ENCODE data around the gene SPATA9. TPM values are rescaled to one million over a fixed set of nuclear protein-coding genes. Genes with fewer than 3 reads are reported as not detected.
"Not testable (repeated sequence)": the region's sequence is repeated elsewhere in the genome, so short reads cannot be mapped to it uniquely, and the experiment has no call there.

The SPATA9 gene
- total RNA-seq, 2 donors from 2014 or later: not detected

- no peak for ATAC-seq (replicated peaks)
- no peak overlapping the region for H3K4me3 Mint-ChIP-seq
- no peak overlapping the region for H3K27ac Mint-ChIP-seq
- no peaks in the 10 kb centered on the region for H3K4me1 Mint-ChIP-seq
- H3K9me3 Mint-ChIP-seq: no peaks in the 10 kb centered on the region
- no peaks in the 10 kb centered on the region for H3K36me3 Mint-ChIP-seq (ENCODE audit: low read depth)
- peaks cover 6% of the 10 kb centered on the region for H3K27me3 Mint-ChIP-seq
Observed at GRCh38 chr5:95709967-95710650, 27.3 kb upstream of the SPATA9 start.

- ATAC-seq (replicated peaks): no peak
- Mint-ChIP-seq H3K4me3 (no peak overlapping the region), H3K36me3 (ENCODE audit: low read depth) (no peaks in the 10 kb centered on the region), H3K4me1 (no peaks in the 10 kb centered on the region), H3K27me3 (peaks cover 6% of the 10 kb centered on the region), H3K9me3 (no peaks in the 10 kb centered on the region), H3K27ac (no peak overlapping the region)
Observed at GRCh38 chr5:95708876-95709275, 26.1 kb upstream of the SPATA9 start.

GRCh38 chr5:95707534-95708188 lies 24.9 kb upstream of the SPATA9 start:
- H3K4me3 Mint-ChIP-seq; H3K4me1 Mint-ChIP-seq; H3K27ac Mint-ChIP-seq; ATAC-seq (replicated peaks); H3K9me3 Mint-ChIP-seq; H3K36me3 Mint-ChIP-seq (ENCODE audit: low read depth); H3K27me3 Mint-ChIP-seq: not testable (repeated sequence)

GRCh38 chr5:95707055-95707454 lies 24.3 kb upstream of the SPATA9 start:
- H3K4me1 Mint-ChIP-seq: no peaks in the 10 kb centered on the region
- no peaks in the 10 kb centered on the region for H3K36me3 Mint-ChIP-seq (ENCODE audit: low read depth)
- H3K9me3 Mint-ChIP-seq: no peaks in the 10 kb centered on the region
- ATAC-seq (replicated peaks): no peak
- H3K27me3 Mint-ChIP-seq: peaks cover 6% of the 10 kb centered on the region
- H3K4me3 Mint-ChIP-seq: no peak overlapping the region
- H3K27ac Mint-ChIP-seq: no peak overlapping the region

- not testable (repeated sequence) for H3K27ac Mint-ChIP-seq; H3K9me3 Mint-ChIP-seq; H3K27me3 Mint-ChIP-seq; H3K4me3 Mint-ChIP-seq; H3K4me1 Mint-ChIP-seq; ATAC-seq (replicated peaks); H3K36me3 Mint-ChIP-seq (ENCODE audit: low read depth)
Observed at GRCh38 chr5:95706196-95706595, 23.4 kb upstream of the SPATA9 start.

- Mint-ChIP-seq H3K4me3 (no peak overlapping the region), H3K27ac (no peak overlapping the region), H3K4me1 (no peaks in the 10 kb centered on the region), H3K9me3 (no peaks in the 10 kb centered on the region), H3K36me3 (ENCODE audit: low read depth) (no peaks in the 10 kb centered on the region), H3K27me3 (peaks cover 13% of the 10 kb centered on the region)
- ATAC-seq (replicated peaks): no peak
Observed at GRCh38 chr5:95704150-95704549, 21.4 kb upstream of the SPATA9 start.

- no peak for ATAC-seq (replicated peaks)
- no peak overlapping the region for H3K27ac Mint-ChIP-seq
- H3K9me3 Mint-ChIP-seq: no peaks in the 10 kb centered on the region
- H3K36me3 Mint-ChIP-seq (ENCODE audit: low read depth): no peaks in the 10 kb centered on the region
- no peaks in the 10 kb centered on the region for H3K4me1 Mint-ChIP-seq
- H3K4me3 Mint-ChIP-seq: no peak overlapping the region
- H3K27me3 Mint-ChIP-seq: peaks cover 14% of the 10 kb centered on the region
Observed at GRCh38 chr5:95701074-95701473, 18.3 kb upstream of the SPATA9 start.

- ATAC-seq (replicated peaks): no peak
- Mint-ChIP-seq H3K36me3 (ENCODE audit: low read depth) (no peaks in the 10 kb centered on the region), H3K4me1 (no peaks in the 10 kb centered on the region), H3K27ac (no peak overlapping the region), H3K4me3 (no peak overlapping the region), H3K27me3 (peaks cover 18% of the 10 kb centered on the region), H3K9me3 (no peaks in the 10 kb centered on the region)
Observed at GRCh38 chr5:95699337-95699736, 16.5 kb upstream of the SPATA9 start.

GRCh38 chr5:95697781-95698681 lies 15.2 kb upstream of the SPATA9 start:
- Mint-ChIP-seq H3K27ac (no peak overlapping the region), H3K9me3 (no peaks in the 10 kb centered on the region), H3K4me3 (no peak overlapping the region), H3K36me3 (ENCODE audit: low read depth) (no peaks in the 10 kb centered on the region), H3K4me1 (no peaks in the 10 kb centered on the region), H3K27me3 (peaks cover 18% of the 10 kb centered on the region)
- ATAC-seq (replicated peaks): no peak

- H3K27me3 Mint-ChIP-seq: no peaks in the 10 kb centered on the region
- no peak overlapping the region for H3K27ac Mint-ChIP-seq
- no peak overlapping the region for H3K4me3 Mint-ChIP-seq
- H3K9me3 Mint-ChIP-seq: peaks cover 4% of the 10 kb centered on the region
- H3K4me1 Mint-ChIP-seq: no peaks in the 10 kb centered on the region
- H3K36me3 Mint-ChIP-seq (ENCODE audit: low read depth): no peaks in the 10 kb centered on the region
- ATAC-seq (replicated peaks): no peak
Observed at GRCh38 chr5:95690333-95690732, 7.5 kb upstream of the SPATA9 start.

- no peaks in the 10 kb centered on the region for H3K4me1 Mint-ChIP-seq
- H3K9me3 Mint-ChIP-seq: peaks cover 4% of the 10 kb centered on the region
- no peaks in the 10 kb centered on the region for H3K36me3 Mint-ChIP-seq (ENCODE audit: low read depth)
- H3K27me3 Mint-ChIP-seq: no peaks in the 10 kb centered on the region
- no peak for ATAC-seq (replicated peaks)
- H3K4me3 Mint-ChIP-seq: no peak overlapping the region
- no peak overlapping the region for H3K27ac Mint-ChIP-seq
Observed at GRCh38 chr5:95689680-95690079, 6.9 kb upstream of the SPATA9 start.

GRCh38 chr5:95686651-95687050 lies 3.9 kb upstream of the SPATA9 start:
- H3K4me1 Mint-ChIP-seq: no peaks in the 10 kb centered on the region
- peaks cover 4% of the 10 kb centered on the region for H3K9me3 Mint-ChIP-seq
- peaks cover 6% of the 10 kb centered on the region for H3K27me3 Mint-ChIP-seq
- no peaks in the 10 kb centered on the region for H3K36me3 Mint-ChIP-seq (ENCODE audit: low read depth)
- H3K4me3 Mint-ChIP-seq: no peak overlapping the region
- no peak for ATAC-seq (replicated peaks)
- no peak overlapping the region for H3K27ac Mint-ChIP-seq

GRCh38 chr5:95684361-95684760 lies 1.6 kb upstream of the SPATA9 start:
- Mint-ChIP-seq H3K4me3 (no peak overlapping the region), H3K36me3 (ENCODE audit: low read depth) (no peaks in the 10 kb centered on the region), H3K27ac (no peak overlapping the region), H3K27me3 (peaks cover 19% of the 10 kb centered on the region), H3K9me3 (no peaks in the 10 kb centered on the region), H3K4me1 (no peaks in the 10 kb centered on the region)
- ATAC-seq (replicated peaks): no peak

- Mint-ChIP-seq H3K4me1 (no peaks in the 10 kb centered on the region), H3K4me3 (no peak overlapping the region), H3K27ac (no peak overlapping the region), H3K27me3 (peaks cover 12% of the 10 kb centered on the region), H3K36me3 (ENCODE audit: low read depth) (no peaks in the 10 kb centered on the region), H3K9me3 (no peaks in the 10 kb centered on the region)
- ATAC-seq (replicated peaks): no peak
Observed at GRCh38 chr5:95673081-95673480, 9.7 kb downstream of the SPATA9 start.

- ATAC-seq (replicated peaks): no peak
- no peak overlapping the region for H3K4me3 Mint-ChIP-seq
- peaks cover 12% of the 10 kb centered on the region for H3K27me3 Mint-ChIP-seq
- H3K27ac Mint-ChIP-seq: no peak overlapping the region
- no peaks in the 10 kb centered on the region for H3K36me3 Mint-ChIP-seq (ENCODE audit: low read depth)
- no peaks in the 10 kb centered on the region for H3K4me1 Mint-ChIP-seq
- H3K9me3 Mint-ChIP-seq: no peaks in the 10 kb centered on the region
Observed at GRCh38 chr5:95672641-95673040, 10.2 kb downstream of the SPATA9 start.

Data from activated T-helper 17 cell treated with anti-CD3 and anti-CD28 coated beads, Interleukin-2, amount 50 U/mL, for 72 hours (primary cell).